NK-92 (cell line): Measurements from ENCODE around the gene XKR7.

Experiments
- DNase-seq: peaks from one replicate; lab custom pipeline; 2025; ENCODE audit not compliant: unreplicated experiment; lab: John Stamatoyannopoulos, UW

The XKR7 gene

GRCh38 chr20:31943052-31943471, 24.9 kb upstream of the XKR7 start:
- DNase-seq = no peak

GRCh38 chr20:31945319-31945718, 22.6 kb upstream of the XKR7 start:
- DNase-seq = no peak

GRCh38 chr20:31945785-31946184, 22.2 kb upstream of the XKR7 start:
- no peak for DNase-seq

GRCh38 chr20:31948008-31948407, 19.9 kb upstream of the XKR7 start:
- no peak for DNase-seq

GRCh38 chr20:31949877-31950646, 17.9 kb upstream of the XKR7 start:
- DNase-seq = no peak

- DNase-seq = no peak
These were observed 16.8 kb upstream of the XKR7 start for GRCh38 chr20:31951203-31951529.

- DNase-seq = peak; percentile 63
These were observed 16.2 kb upstream of the XKR7 start, which contains the start of gene PDRG1 for GRCh38 chr20:31951530-31952453. TSS of gene PDRG1 (minus strand) at chr20:31952046. CDS start at chr20:31951961, 85 bp downstream.

GRCh38 chr20:31953556-31954148, 14.3 kb upstream of the XKR7 start:
- no peak for DNase-seq

GRCh38 chr20:31954500-31954899, 13.5 kb upstream of the XKR7 start:
- no peak for DNase-seq

GRCh38 chr20:31956556-31957526, 11.1 kb upstream of the XKR7 start:
- DNase-seq = no peak

- DNase-seq = no peak
These were observed 5.2 kb upstream of the XKR7 start for GRCh38 chr20:31962761-31963160.

GRCh38 chr20:31963889-31964288, 4.1 kb upstream of the XKR7 start:
- no peak for DNase-seq

GRCh38 chr20:31966991-31967655, 828 bp upstream of the XKR7 start:
- DNase-seq = no peak

- no peak for DNase-seq
These were observed 558 bp downstream of the XKR7 start for GRCh38 chr20:31968291-31969126.

GRCh38 chr20:31969991-31970390, 2.0 kb downstream of the XKR7 start:
- DNase-seq = no peak

- DNase-seq = no peak
These were observed 4.6 kb downstream of the XKR7 start for GRCh38 chr20:31972471-31973021.

GRCh38 chr20:31974296-31974695, 6.3 kb downstream of the XKR7 start:
- DNase-seq = no peak

GRCh38 chr20:31974951-31975487, 7.1 kb downstream of the XKR7 start:
- DNase-seq = no peak

GRCh38 chr20:31975874-31976273, 7.9 kb downstream of the XKR7 start:
- no peak for DNase-seq
